Mesothelial cell of epicardium (in vitro differentiated cells): Measurements from ENCODE around the gene BBS9. TPM values are rescaled to one million over a fixed set of nuclear protein-coding genes. Genes with fewer than 3 reads are reported as not detected.

Experiments used
- DNase-seq, 2 experiments: peaks; one replicate each; pipeline ENCODE4 v3.0.0; 2021; ENCODE audit warnings: low spot score in 2 of 2; ENCODE audit not compliant: unreplicated experiment in 2 of 2
- H3K27ac Mint-ChIP-seq: 2 replicates; pipeline ENCODE4 v1.8.0; 2021; ENCODE audit warnings: mixed read lengths
- H3K27me3 Mint-ChIP-seq: 2 replicates; pipeline ENCODE4 v1.8.0; 2021; ENCODE audit warnings: low read depth, mixed read lengths
- H3K36me3 Mint-ChIP-seq: 2 replicates; pipeline ENCODE4 v1.8.0; 2021; ENCODE audit warnings: mixed read lengths
- H3K4me1 Mint-ChIP-seq: 2 replicates; pipeline ENCODE4 v1.8.0; 2021; ENCODE audit warnings: mixed read lengths
- H3K4me3 Mint-ChIP-seq: 2 replicates; pipeline ENCODE4 v1.8.0; 2021; ENCODE audit warnings: mild to moderate bottlenecking, moderate library complexity, mixed read lengths
- H3K9me3 Mint-ChIP-seq: 2 replicates; pipeline ENCODE4 v1.8.0; 2021; ENCODE audit warnings: mixed read lengths
- CTCF ChIP-seq: fragments of 200-600 bp; sonication (generic); IDR thresholded peaks from one replicate; pipeline ENCODE4 v1.5.0; 2021; ENCODE audit warnings: antibody characterized with exemption; ENCODE audit not compliant: unreplicated experiment
- total RNA-seq: library from RNA; stranded (reverse); gene quantifications from 3 replicates; pipeline ENCODE4 v1.2.1, GENCODE V29; 2021

The BBS9 gene
- total RNA-seq, 1 donor from 2014 or later, result 26.9 TPM

- Mint-ChIP-seq H3K27ac (no peak overlapping the region), H3K36me3 (no peaks in the 10 kb centered on the region), H3K4me1 (no peaks in the 10 kb centered on the region), H3K9me3 (no peaks in the 10 kb centered on the region), H3K4me3 (no peak overlapping the region), H3K27me3 (no peaks in the 10 kb centered on the region)
- DNase-seq, result no peak
- no peak for TF ChIP-seq CTCF
Measured at GRCh38 chr7:33336820-33337219, 207.5 kb downstream of the BBS9 start.

DNA sequence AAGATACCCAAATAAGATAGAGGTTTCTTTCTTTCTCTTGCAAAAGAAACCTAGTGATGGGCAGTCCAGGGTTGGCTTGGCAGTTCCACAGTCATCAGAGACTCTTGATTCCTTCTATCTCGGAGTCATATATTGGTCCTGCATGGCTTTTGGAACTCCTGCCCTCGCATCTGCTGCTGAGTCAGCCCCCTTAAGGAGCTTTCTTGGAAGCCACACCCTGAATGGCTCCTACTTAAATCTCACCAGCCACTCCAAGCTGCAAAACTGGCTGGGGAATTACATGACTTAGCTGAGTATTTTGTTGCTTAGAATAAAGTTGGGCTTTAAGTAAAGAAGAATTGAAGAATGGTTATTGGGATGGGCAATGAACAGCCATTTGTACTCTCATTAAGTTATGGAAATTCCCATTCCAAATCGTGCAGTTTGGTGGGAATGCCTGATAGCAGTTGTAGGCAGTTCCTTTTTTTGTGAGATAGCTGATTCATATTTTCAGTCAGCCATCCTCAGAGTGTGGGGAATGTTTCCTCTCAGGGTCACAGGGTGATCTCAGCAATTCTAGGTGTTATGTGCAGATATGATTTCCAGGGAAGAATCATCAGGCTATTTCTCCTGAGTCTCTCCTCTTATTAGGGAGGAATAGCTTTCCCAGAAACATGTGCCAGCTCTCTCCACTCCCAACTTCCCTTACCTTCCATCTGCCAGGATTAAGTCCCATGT is 209.9 kb downstream of the BBS9 start:
- Mint-ChIP-seq H3K36me3 (no peaks in the 10 kb centered on the region), H3K27ac (no peak overlapping the region), H3K27me3 (no peaks in the 10 kb centered on the region), H3K4me3 (no peak overlapping the region), H3K9me3 (no peaks in the 10 kb centered on the region), H3K4me1 (no peaks in the 10 kb centered on the region)
- no peak for DNase-seq
- TF ChIP-seq CTCF, result no peak

DNA sequence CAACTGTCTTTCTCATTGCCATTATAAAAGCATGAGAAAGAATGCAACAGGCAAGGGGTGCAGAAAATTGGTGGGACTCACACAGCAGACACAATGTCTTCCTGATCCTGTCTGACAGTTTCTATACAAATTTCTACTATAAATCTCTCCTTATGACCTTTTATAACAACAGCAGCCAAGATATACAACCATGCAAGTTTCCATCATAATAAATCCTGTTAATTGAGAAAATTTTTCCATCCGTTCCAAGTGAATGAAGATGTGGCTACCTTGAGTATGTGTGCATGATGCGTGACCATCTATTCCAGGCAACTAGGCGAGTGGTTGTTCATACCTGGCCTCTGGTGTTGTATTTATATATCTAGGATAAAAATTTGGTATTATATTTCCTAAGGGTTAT is 216.7 kb downstream of the BBS9 start:
- DNase-seq, result no peak
- TF ChIP-seq CTCF, result no peak
- no peaks in the 10 kb centered on the region for H3K4me1 Mint-ChIP-seq
- no peak overlapping the region for H3K4me3 Mint-ChIP-seq
- H3K36me3 Mint-ChIP-seq, result peaks cover 2% of the 10 kb centered on the region
- H3K27ac Mint-ChIP-seq, result no peak overlapping the region
- no peaks in the 10 kb centered on the region for H3K27me3 Mint-ChIP-seq
- H3K9me3 Mint-ChIP-seq, result no peaks in the 10 kb centered on the region

GRCh38 chr7:33350577-33350976 is 221.2 kb downstream of the BBS9 start:
- H3K27me3 Mint-ChIP-seq, result no peaks in the 10 kb centered on the region
- peaks cover 2% of the 10 kb centered on the region for H3K36me3 Mint-ChIP-seq
- TF ChIP-seq CTCF, result no peak

DNA sequence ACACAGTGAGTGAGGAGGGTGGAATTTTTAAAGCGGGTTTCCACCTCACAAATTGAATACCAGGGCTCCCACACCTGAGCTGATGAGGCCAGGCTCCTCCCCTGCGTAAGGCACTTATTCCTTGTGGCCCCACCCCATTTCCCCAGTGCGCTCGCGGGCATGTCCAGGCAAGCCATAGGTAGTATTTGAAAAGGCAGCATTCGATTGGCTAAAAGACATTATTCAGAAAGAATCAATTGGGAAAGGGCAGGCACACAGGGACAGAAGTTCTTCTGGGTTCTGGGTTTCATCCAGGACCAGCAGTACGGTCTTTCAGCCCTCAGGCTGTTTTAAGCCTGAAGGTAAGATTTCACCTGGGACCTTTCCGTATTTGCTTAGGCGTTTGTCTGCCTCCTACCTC is 222.3 kb downstream of the BBS9 start:
- Mint-ChIP-seq H3K9me3 (no peaks in the 10 kb centered on the region), H3K4me1 (peaks cover 14% of the 10 kb centered on the region), H3K27ac (no peak overlapping the region), H3K27me3 (no peaks in the 10 kb centered on the region), H3K36me3 (peaks cover 2% of the 10 kb centered on the region), H3K4me3 (no peak overlapping the region)
- DNase-seq, result no peak
- TF ChIP-seq CTCF, result no peak

More at GRCh38 chr7:33350577-33350976, 221.2 kb downstream of the BBS9 start:
- Mint-ChIP-seq H3K27ac (no peak overlapping the region), H3K4me1 (peaks cover 14% of the 10 kb centered on the region), H3K9me3 (no peaks in the 10 kb centered on the region), H3K4me3 (no peak overlapping the region)
- DNase-seq, result no peak
